Endothelial cell of umbilical vein (primary cell): ENCODE data around the gene CROCC2. TPM values are rescaled to one million over a fixed set of nuclear protein-coding genes. Genes with fewer than 3 reads are reported as not detected.

ENCODE experiments used
- BruUV-seq: library from RNA; stranded (reverse); fragments of 400-500 nt; replicated peaks from 2 replicates; lab custom pipeline; 2021; lab: Mats Ljungman, UMichigan
- CTCF ChIA-PET: fragments of 300-600, 350-600 bp; sonication (Branson Sonifier 250); formaldehyde crosslinking; loops from one replicate; lab custom pipeline; 2021; ENCODE audit warnings: antibody characterized with exemption, inconsistent platforms; lab: Charles Lee
- POLR2A ChIA-PET: fragments of 300-600, 350-600 bp; sonication (Branson Sonifier 250); formaldehyde crosslinking; loops from one replicate; lab custom pipeline; 2021; ENCODE audit warnings: antibody characterized with exemption, inconsistent platforms; lab: Charles Lee
- DNase-seq: peaks from one replicate; pipeline ENCODE4 v3.0.0-alpha.2; 2011; ENCODE audit warnings: low read depth, low spot score
- FAIRE-seq: peaks from 2 replicates; lab custom pipeline; 2011; peaks lifted over from hg19 to GRCh38; lab: Jason Lieb, UNC
- H2AFZ ChIP-seq: 2 replicates; pipeline ENCODE4 v1.6.0; 2012; ENCODE audit warnings: low read depth, low read length, control low read depth, inconsistent platforms
- H3K27ac ChIP-seq: 2 replicates; pipeline ENCODE4 v1.5.1; 2011; ENCODE audit warnings: low read depth, mild to moderate bottlenecking, control low read depth, low read length, moderate library complexity; ENCODE audit not compliant: insufficient read depth
- H3K27me3 ChIP-seq, 2 experiments: 2 replicates each; pipeline versions ENCODE4 v1.6.0 to v1.6.1; 2011; ENCODE audit warnings: low read length in 2 of 2, mixed read lengths in 1 of 2; ENCODE audit not compliant: control insufficient read depth in 2 of 2, insufficient read depth in 2 of 2
- H3K36me3 ChIP-seq, 2 experiments: 2 replicates in 1 of 2; 3 replicates in 1 of 2; pipeline ENCODE4 v1.5.1; 2011; ENCODE audit warnings: low read length in 2 of 2, mild to moderate bottlenecking in 1 of 2, moderate library complexity in 1 of 2; ENCODE audit not compliant: control insufficient read depth in 2 of 2, insufficient read depth in 2 of 2; ENCODE audit errors: extremely low read depth in 1 of 2
- H3K4me1 ChIP-seq: 3 replicates; pipeline ENCODE4 v1.5.1; 2011; ENCODE audit warnings: mild to moderate bottlenecking, low read length; ENCODE audit not compliant: control insufficient read depth, insufficient read depth; ENCODE audit errors: extremely low read depth
- H3K4me2 ChIP-seq: 2 replicates; pipeline ENCODE4 v1.6.1; 2011; ENCODE audit warnings: low read length, control low read depth, mixed read lengths; ENCODE audit not compliant: insufficient read depth
- H3K4me3 ChIP-seq, 3 experiments: fragments of 200-600 bp in 1 of 3; sonication (generic), shearing (Covaris generic) in 1 of 3; replicated peaks in 1 of 3; 2 replicates each; pipeline ENCODE4 v1.5.1; 2011 to 2016; ENCODE audit warnings: control low read depth in 3 of 3, low read length in 3 of 3, mild to moderate bottlenecking in 2 of 3, inconsistent platforms in 1 of 3, low read depth in 1 of 3, moderate library complexity in 1 of 3; ENCODE audit not compliant: insufficient read depth in 1 of 3
- H3K79me2 ChIP-seq: 2 replicates; pipeline ENCODE4 v1.6.0; 2012; ENCODE audit warnings: low read length, inconsistent platforms; ENCODE audit not compliant: control insufficient read depth, insufficient read depth
- H3K9ac ChIP-seq: replicated peaks from 2 replicates; pipeline ENCODE3; 2011; ENCODE audit warnings: low read length, control low read depth; ENCODE audit not compliant: insufficient read depth; ENCODE audit errors: extremely low read depth
- H3K9me1 ChIP-seq: replicated peaks from 3 replicates; pipeline ENCODE4 v1.6.0; 2011; ENCODE audit warnings: mild to moderate bottlenecking, low read length; ENCODE audit not compliant: control insufficient read depth, insufficient read depth; ENCODE audit errors: extremely low read depth
- H3K9me3 ChIP-seq: replicated peaks from 2 replicates; pipeline ENCODE4 v1.5.1; 2012; ENCODE audit warnings: low read length, inconsistent platforms; ENCODE audit not compliant: control insufficient read depth, insufficient read depth
- H4K20me1 ChIP-seq: replicated peaks from 2 replicates; pipeline ENCODE3; 2011; ENCODE audit warnings: mild to moderate bottlenecking, low read length; ENCODE audit not compliant: control insufficient read depth, insufficient read depth; ENCODE audit errors: extremely low read depth
- CTCF ChIP-seq, 2 donors: IDR thresholded peaks; 1 replicate in 1 of 2; 2 replicates in 1 of 2; pipeline ENCODE4 v1.5.1; 2011; ENCODE audit warnings: low read length in 2 of 2, mild to moderate bottlenecking in 2 of 2, moderate library complexity in 2 of 2, control low read depth in 1 of 2, inconsistent platforms in 1 of 2, low read depth in 1 of 2; ENCODE audit not compliant: insufficient read depth in 1 of 2; ENCODE audit errors: extremely low read depth in 1 of 2
- EZH2 ChIP-seq: IDR thresholded peaks from 2 replicates; pipeline ENCODE4 v1.6.1; 2012; ENCODE audit warnings: borderline replicate concordance, low read depth, mild to moderate bottlenecking, moderate library complexity, low read length, inconsistent platforms; ENCODE audit not compliant: severe bottlenecking
- FOS ChIP-seq: IDR thresholded peaks from 2 replicates; pipeline ENCODE4 v1.6.1; 2011; ENCODE audit warnings: mild to moderate bottlenecking, low read length, moderate library complexity, borderline replicate concordance; ENCODE audit not compliant: insufficient read depth
- GATA2 ChIP-seq: IDR thresholded peaks from 2 replicates; pipeline ENCODE4 v1.7.0; 2011; ENCODE audit warnings: low read depth, mild to moderate bottlenecking, moderate library complexity, mixed read lengths, low read length; ENCODE audit not compliant: insufficient read length, insufficient read depth
- JUN ChIP-seq: IDR thresholded peaks from 2 replicates; pipeline ENCODE4 v1.6.1; 2011; ENCODE audit warnings: borderline replicate concordance, low read depth; ENCODE audit not compliant: insufficient read length, insufficient read depth
- MAX ChIP-seq: IDR thresholded peaks from 2 replicates; pipeline ENCODE4 v1.6.1; 2011; ENCODE audit not compliant: insufficient read depth, insufficient read length
- MYC ChIP-seq: IDR thresholded peaks from one replicate; pipeline ENCODE4 v1.6.1; 2011; ENCODE audit warnings: mild to moderate bottlenecking, low read depth, low read length
- POLR2A ChIP-seq: IDR thresholded peaks from 2 replicates; pipeline ENCODE4 v1.6.1; 2012; ENCODE audit warnings: low read depth, mild to moderate bottlenecking, control low read depth, low read length
- POLR2AphosphoS5 ChIP-seq: IDR thresholded peaks from 2 replicates; pipeline ENCODE4 v1.6.1; 2012; ENCODE audit warnings: low read depth, mild to moderate bottlenecking, control low read depth, low read length, moderate library complexity; ENCODE audit not compliant: insufficient read depth
- dilution Hi-C: fragments of 300-500 bp; cut with MboI; formaldehyde crosslinking; loops from one replicate; pipeline ENCODE4 v1.15.0; 2019; ENCODE audit warnings: low sequenced_read_pairs; ENCODE audit not compliant: extremely low pct_ligation_motif_present
- intact Hi-C: fragments of 100-400 bp; cut with micrococcal nuclease; formaldehyde crosslinking; loops from one replicate; pipeline ENCODE4 v1.10.0; 2022
- polyA plus RNA-seq, 4 experiments: library from polyadenylated mRNA; depleted of rRNA in 3 of 4; stranded (reverse) in 3 of 4; unstranded in 1 of 4; fragments of >200 nt; gene quantifications; 2 replicates each; pipeline versions ENCODE4 v1.2.1 to v1.2.3, GENCODE V29; 2011 to 2012; ENCODE audit warnings: missing spikeins in 1 of 4
- total RNA-seq: library from RNA; stranded (reverse); gene quantifications from 2 replicates; pipeline ENCODE4 v1.2.3, GENCODE V29; 2021

Gene CROCC2
- total and polyA plus RNA-seq, 2 donors (not counting 3 experiments of a cell fraction or from before 2014, with no cell fraction given), result not detected

GRCh38 chr2:240988146-240988545, 82.0 kb downstream of the CROCC2 start:
- DNase-seq (no peak), FAIRE-seq (no peak)
- Histone ChIP-seq H3K4me1 (peaks cover 30% of the 10 kb centered on the region), H3K27me3 (no peaks in the 10 kb centered on the region), H3K4me2 (no peak overlapping the region), H3K36me3 (no peaks in the 10 kb centered on the region), H3K4me3 (no peak overlapping the region), H4K20me1 (no peaks in the 10 kb centered on the region), H3K9me3 (no peaks in the 10 kb centered on the region), H3K9me1 (no peaks in the 10 kb centered on the region), H3K27ac (no peak overlapping the region), H2AFZ (no peak overlapping the region), H3K9ac (no peak overlapping the region), H3K79me2 (no peaks in the 10 kb centered on the region)
- dilution Hi-C loops (no loop called here), intact Hi-C loops (no loop called here)
- BruUV-seq, result no TSS peak
- ChIA-PET POLR2A (no interaction called here), CTCF (interaction anchor here (1.6 to 3.9 kb wide), 3 partner anchors 11 to 74 kb away, joined by 5 to 32 read pairs (median 6); partner anchors contain the start of gene SNED1)
- no peak for TF ChIP-seq CTCF (IDR thresholded peaks at IDR 0.05; ENCODE audit: extremely low read depth in 1 of 2, insufficient read depth in 1 of 2, low read depth in 1 of 2, low read length in 2 of 2)
- TF ChIP-seq EZH2, result no peak
- TF ChIP-seq JUN, result no peak
- no peak for TF ChIP-seq POLR2A
- TF ChIP-seq POLR2AphosphoS5, result no peak
- no peak for TF ChIP-seq GATA2
- TF ChIP-seq FOS, result no peak
- TF ChIP-seq MAX, result no peak
- no peak for TF ChIP-seq MYC
